Psoas muscle (tissue), 8 donors: Measurements from ENCODE around the gene CEP290. TPM values are rescaled to one million over a fixed set of nuclear protein-coding genes. Genes with fewer than 3 reads are reported as not detected.

Experiments
- ATAC-seq, 4 donors: fragments of 200-7000 bp; cut with Tn5 transposase; one replicate each; pipeline ENCODE4 v1.9.1; 2020; ENCODE audit warnings: moderate library complexity in 3 of 4, mild to moderate bottlenecking in 2 of 4
- DNase-seq, 2 donors: peaks; one replicate each; pipeline ENCODE4 v3.0.0-alpha.2; 2020
- H3K27ac ChIP-seq: fragments of 200-600 bp; one replicate; pipeline ENCODE4 v1.8.0; 2022
- H3K27me3 ChIP-seq, 3 donors: fragments of 200-600 bp in 1 of 3; one replicate each; pipeline versions ENCODE4 v1.6.1 to v1.8.0; 2013 to 2022; ENCODE audit warnings: low read length in 2 of 3, mild to moderate bottlenecking in 2 of 3, moderate library complexity in 1 of 3; ENCODE audit not compliant: insufficient read depth in 3 of 3
- H3K36me3 ChIP-seq, 2 donors: fragments of 200-600 bp in 1 of 2; one replicate each; pipeline versions ENCODE4 v1.6.1 to v1.8.0; 2013 to 2022; ENCODE audit warnings: low read depth in 1 of 2, mild to moderate bottlenecking in 1 of 2, moderate library complexity in 1 of 2; ENCODE audit not compliant: insufficient read depth in 1 of 2
- H3K4me1 ChIP-seq: fragments of 200-600 bp; one replicate; pipeline ENCODE4 v1.8.0; 2022
- H3K4me3 ChIP-seq: fragments of 200-600 bp; one replicate; pipeline ENCODE4 v1.8.0; 2022; ENCODE audit warnings: mild to moderate bottlenecking
- H3K9me3 ChIP-seq: fragments of 200-600 bp; one replicate; pipeline ENCODE4 v1.8.0; 2022
- CTCF ChIP-seq: fragments of 200-600 bp; IDR thresholded peaks from one replicate; pipeline ENCODE4 v1.8.0; 2022; ENCODE audit warnings: antibody characterized with exemption
- WGBS, 3 donors: extraction: QIAGEN DNeasy Blood & Tissue Kit; methylation state at CpG; one replicate each; pipeline versions ENCODE4 v1.1.6 to v1.1.7; 2013; 5-methylcytosine and 5-hydroxymethylcytosine counted together
- intact Hi-C, 2 donors: fragments of 100-400 bp; cut with DNase I; formaldehyde crosslinking; loops; one replicate each; pipeline versions ENCODE4 v1.11.0 to v1.14.2; 2022
- polyA plus RNA-seq, 3 donors: library from polyadenylated mRNA; stranded (reverse); fragments of 200-250 nt; gene quantifications; one replicate each; pipeline ENCODE4 v1.2.3, GENCODE V29; 2013
- total RNA-seq, 4 donors: library from RNA; stranded (reverse); fragmentation: NEBNext Ultra II Directional in 2 of 4; extraction: Animal tissue kit (Norgen Biotek cat#: 25700) in 2 of 4; gene quantifications; one replicate each; pipeline versions ENCODE4 v1.2.1 to v1.2.4, GENCODE V29; 2021 to 2023
- donor health status: healthy with polysubstance abuse.
- donor health status: DM: no; HTN: no; CAD: no; lungs with moderate emphysema.
- donor health status: Bipolar disorder and iron deficiency.
- donor health status: healthy.
- donor health status: DM: yes; HTN: yes; CAD: no.
- donor health status: DM: no; HTN: no; CAD: no.
- donor health status: DM: no; HTN: no; CAD: no.
- donor health status: DM: yes; HTN: yes; CAD: no.

The CEP290 gene
- total and polyA plus RNA-seq, 7 donors: 1.8 to 7.8 (median 4.5) TPM

- Histone ChIP-seq H3K27ac (no peak overlapping the region), H3K27me3 (no peaks in the 10 kb centered on the region), H3K4me3 (no peak overlapping the region), H3K9me3 (no peaks in the 10 kb centered on the region), H3K4me1 (no peaks in the 10 kb centered on the region), H3K36me3 (peaks cover 0 to 29% of the 10 kb centered on the region in 2 donors)
- intact Hi-C loops: loop anchor here in 1 of 2 donors (5.0 kb wide), 1 partner anchor 287 kb away; no protein-coding TSS in a partner anchor
- TF ChIP-seq CTCF: no peak
- no peak for DNase-seq
- no peak for ATAC-seq
- WGBS, 3 donors: 97 to 99% (median 98%) methylated on average over 2 of the region's 2 CpGs
Observed at GRCh38 chr12:88185279-88185678, 43.4 kb upstream of the CEP290 start.

GRCh38 chr12:88184196-88184595 lies 42.3 kb upstream of the CEP290 start:
- Histone ChIP-seq H3K4me1 (no peaks in the 10 kb centered on the region), H3K4me3 (no peak overlapping the region), H3K27ac (no peak overlapping the region), H3K27me3 (no peaks in the 10 kb centered on the region), H3K9me3 (no peaks in the 10 kb centered on the region), H3K36me3 (peaks cover 2 to 30% of the 10 kb centered on the region in 2 donors)
- ATAC-seq: no peak
- WGBS, 3 donors: 85 to 98% (median 87%) methylated on average over 3 of the region's 3 CpGs
- intact Hi-C loops: no loop called here
- TF ChIP-seq CTCF: no peak
- no peak for DNase-seq

- intact Hi-C loops: no loop called here
Observed at GRCh38 chr12:88182416-88182815, 40.5 kb upstream of the CEP290 start.

GRCh38 chr12:88181881-88182280 lies 40.0 kb upstream of the CEP290 start:
- H3K27me3 ChIP-seq: no peaks in the 10 kb centered on the region
- no peak for TF ChIP-seq CTCF
- H3K27ac ChIP-seq: no peak overlapping the region
- H3K36me3 ChIP-seq: peaks cover 2 to 54% of the 10 kb centered on the region in 2 donors
- no peak overlapping the region for H3K4me3 ChIP-seq
- DNase-seq (no peak), ATAC-seq (no peak)
- no peaks in the 10 kb centered on the region for H3K9me3 ChIP-seq
- intact Hi-C loops: no loop called here
- no peaks in the 10 kb centered on the region for H3K4me1 ChIP-seq
- WGBS, 3 donors: 91 to 98% (median 91%) methylated on average over 3 of the region's 3 CpGs

More at GRCh38 chr12:88182416-88182815, 40.5 kb upstream of the CEP290 start:
- no peak for TF ChIP-seq CTCF
- Histone ChIP-seq H3K27ac (no peak overlapping the region), H3K4me3 (no peak overlapping the region), H3K27me3 (no peaks in the 10 kb centered on the region), H3K9me3 (no peaks in the 10 kb centered on the region), H3K36me3 (peaks cover 2 to 48% of the 10 kb centered on the region in 2 donors), H3K4me1 (no peaks in the 10 kb centered on the region)
- DNase-seq (no peak), ATAC-seq (no peak)
- 91 to 98% (median 93%) methylated on average over 3 of the region's 3 CpGs for WGBS, 3 donors

GRCh38 chr12:88179436-88180014 lies 37.6 kb upstream of the CEP290 start:
- DNase-seq: no peak
- intact Hi-C loops: no loop called here

More at GRCh38 chr12:88179436-88180014, 37.6 kb upstream of the CEP290 start:
- H3K36me3 ChIP-seq: peaks cover 2 to 76% of the 10 kb centered on the region in 2 donors
- no peak overlapping the region for H3K27ac ChIP-seq
- H3K27me3 ChIP-seq: no peaks in the 10 kb centered on the region
- no peaks in the 10 kb centered on the region for H3K9me3 ChIP-seq
- H3K4me1 ChIP-seq: no peaks in the 10 kb centered on the region
- 96 to 97% (median 97%) methylated on average over 6 of the region's 6 CpGs for WGBS, 3 donors
- no peak for ATAC-seq
- no peak overlapping the region for H3K4me3 ChIP-seq
- no peak for TF ChIP-seq CTCF
